Endothelial cell of umbilical vein (primary cell): ENCODE data around the gene B3GNT8. TPM values are rescaled to one million over a fixed set of nuclear protein-coding genes. Genes with fewer than 3 reads are reported as not detected.

Experiments
- BruUV-seq: library from RNA; stranded (reverse); fragments of 400-500 nt; replicated peaks from 2 replicates; lab custom pipeline; 2021; lab: Mats Ljungman, UMichigan
- CTCF ChIA-PET: fragments of 300-600, 350-600 bp; sonication (Branson Sonifier 250); formaldehyde crosslinking; loops from one replicate; lab custom pipeline; 2021; ENCODE audit warnings: antibody characterized with exemption, inconsistent platforms; lab: Charles Lee
- POLR2A ChIA-PET: fragments of 300-600, 350-600 bp; sonication (Branson Sonifier 250); formaldehyde crosslinking; loops from one replicate; lab custom pipeline; 2021; ENCODE audit warnings: antibody characterized with exemption, inconsistent platforms; lab: Charles Lee
- DNase-seq: peaks from one replicate; pipeline ENCODE4 v3.0.0-alpha.2; 2011; ENCODE audit warnings: low read depth, low spot score
- FAIRE-seq: peaks from 2 replicates; lab custom pipeline; 2011; peaks lifted over from hg19 to GRCh38; lab: Jason Lieb, UNC
- H2AFZ ChIP-seq: 2 replicates; pipeline ENCODE4 v1.6.0; 2012; ENCODE audit warnings: low read depth, low read length, control low read depth, inconsistent platforms
- H3K27ac ChIP-seq: 2 replicates; pipeline ENCODE4 v1.5.1; 2011; ENCODE audit warnings: low read depth, mild to moderate bottlenecking, control low read depth, low read length, moderate library complexity; ENCODE audit not compliant: insufficient read depth
- H3K27me3 ChIP-seq, 2 experiments: 2 replicates each; pipeline versions ENCODE4 v1.6.0 to v1.6.1; 2011; ENCODE audit warnings: low read length in 2 of 2, mixed read lengths in 1 of 2; ENCODE audit not compliant: control insufficient read depth in 2 of 2, insufficient read depth in 2 of 2
- H3K36me3 ChIP-seq, 2 experiments: 2 replicates in 1 of 2; 3 replicates in 1 of 2; pipeline ENCODE4 v1.5.1; 2011; ENCODE audit warnings: low read length in 2 of 2, mild to moderate bottlenecking in 1 of 2, moderate library complexity in 1 of 2; ENCODE audit not compliant: control insufficient read depth in 2 of 2, insufficient read depth in 2 of 2; ENCODE audit errors: extremely low read depth in 1 of 2
- H3K4me1 ChIP-seq: 3 replicates; pipeline ENCODE4 v1.5.1; 2011; ENCODE audit warnings: mild to moderate bottlenecking, low read length; ENCODE audit not compliant: control insufficient read depth, insufficient read depth; ENCODE audit errors: extremely low read depth
- H3K4me2 ChIP-seq: 2 replicates; pipeline ENCODE4 v1.6.1; 2011; ENCODE audit warnings: low read length, control low read depth, mixed read lengths; ENCODE audit not compliant: insufficient read depth
- H3K4me3 ChIP-seq, 3 experiments: fragments of 200-600 bp in 1 of 3; sonication (generic), shearing (Covaris generic) in 1 of 3; replicated peaks in 1 of 3; 2 replicates each; pipeline ENCODE4 v1.5.1; 2011 to 2016; ENCODE audit warnings: control low read depth in 3 of 3, low read length in 3 of 3, mild to moderate bottlenecking in 2 of 3, inconsistent platforms in 1 of 3, low read depth in 1 of 3, moderate library complexity in 1 of 3; ENCODE audit not compliant: insufficient read depth in 1 of 3
- H3K79me2 ChIP-seq: 2 replicates; pipeline ENCODE4 v1.6.0; 2012; ENCODE audit warnings: low read length, inconsistent platforms; ENCODE audit not compliant: control insufficient read depth, insufficient read depth
- H3K9ac ChIP-seq: replicated peaks from 2 replicates; pipeline ENCODE3; 2011; ENCODE audit warnings: low read length, control low read depth; ENCODE audit not compliant: insufficient read depth; ENCODE audit errors: extremely low read depth
- H3K9me1 ChIP-seq: replicated peaks from 3 replicates; pipeline ENCODE4 v1.6.0; 2011; ENCODE audit warnings: mild to moderate bottlenecking, low read length; ENCODE audit not compliant: control insufficient read depth, insufficient read depth; ENCODE audit errors: extremely low read depth
- H3K9me3 ChIP-seq: replicated peaks from 2 replicates; pipeline ENCODE4 v1.5.1; 2012; ENCODE audit warnings: low read length, inconsistent platforms; ENCODE audit not compliant: control insufficient read depth, insufficient read depth
- H4K20me1 ChIP-seq: replicated peaks from 2 replicates; pipeline ENCODE3; 2011; ENCODE audit warnings: mild to moderate bottlenecking, low read length; ENCODE audit not compliant: control insufficient read depth, insufficient read depth; ENCODE audit errors: extremely low read depth
- CTCF ChIP-seq, 2 donors: IDR thresholded peaks; 1 replicate in 1 of 2; 2 replicates in 1 of 2; pipeline ENCODE4 v1.5.1; 2011; ENCODE audit warnings: low read length in 2 of 2, mild to moderate bottlenecking in 2 of 2, moderate library complexity in 2 of 2, control low read depth in 1 of 2, inconsistent platforms in 1 of 2, low read depth in 1 of 2; ENCODE audit not compliant: insufficient read depth in 1 of 2; ENCODE audit errors: extremely low read depth in 1 of 2
- EZH2 ChIP-seq: IDR thresholded peaks from 2 replicates; pipeline ENCODE4 v1.6.1; 2012; ENCODE audit warnings: borderline replicate concordance, low read depth, mild to moderate bottlenecking, moderate library complexity, low read length, inconsistent platforms; ENCODE audit not compliant: severe bottlenecking
- FOS ChIP-seq: IDR thresholded peaks from 2 replicates; pipeline ENCODE4 v1.6.1; 2011; ENCODE audit warnings: mild to moderate bottlenecking, low read length, moderate library complexity, borderline replicate concordance; ENCODE audit not compliant: insufficient read depth
- GATA2 ChIP-seq: IDR thresholded peaks from 2 replicates; pipeline ENCODE4 v1.7.0; 2011; ENCODE audit warnings: low read depth, mild to moderate bottlenecking, moderate library complexity, mixed read lengths, low read length; ENCODE audit not compliant: insufficient read length, insufficient read depth
- JUN ChIP-seq: IDR thresholded peaks from 2 replicates; pipeline ENCODE4 v1.6.1; 2011; ENCODE audit warnings: borderline replicate concordance, low read depth; ENCODE audit not compliant: insufficient read length, insufficient read depth
- MAX ChIP-seq: IDR thresholded peaks from 2 replicates; pipeline ENCODE4 v1.6.1; 2011; ENCODE audit not compliant: insufficient read depth, insufficient read length
- MYC ChIP-seq: IDR thresholded peaks from one replicate; pipeline ENCODE4 v1.6.1; 2011; ENCODE audit warnings: mild to moderate bottlenecking, low read depth, low read length
- POLR2A ChIP-seq: IDR thresholded peaks from 2 replicates; pipeline ENCODE4 v1.6.1; 2012; ENCODE audit warnings: low read depth, mild to moderate bottlenecking, control low read depth, low read length
- POLR2AphosphoS5 ChIP-seq: IDR thresholded peaks from 2 replicates; pipeline ENCODE4 v1.6.1; 2012; ENCODE audit warnings: low read depth, mild to moderate bottlenecking, control low read depth, low read length, moderate library complexity; ENCODE audit not compliant: insufficient read depth
- dilution Hi-C: fragments of 300-500 bp; cut with MboI; formaldehyde crosslinking; loops from one replicate; pipeline ENCODE4 v1.15.0; 2019; ENCODE audit warnings: low sequenced_read_pairs; ENCODE audit not compliant: extremely low pct_ligation_motif_present
- intact Hi-C: fragments of 100-400 bp; cut with micrococcal nuclease; formaldehyde crosslinking; loops from one replicate; pipeline ENCODE4 v1.10.0; 2022
- polyA plus RNA-seq, 4 experiments: library from polyadenylated mRNA; depleted of rRNA in 3 of 4; stranded (reverse) in 3 of 4; unstranded in 1 of 4; fragments of >200 nt; gene quantifications; 2 replicates each; pipeline versions ENCODE4 v1.2.1 to v1.2.3, GENCODE V29; 2011 to 2012; ENCODE audit warnings: missing spikeins in 1 of 4
- total RNA-seq: library from RNA; stranded (reverse); gene quantifications from 2 replicates; pipeline ENCODE4 v1.2.3, GENCODE V29; 2021

B3GNT8 gene
- total and polyA plus RNA-seq, 2 donors (not counting 3 experiments of a cell fraction or from before 2014, with no cell fraction given), result 3.6 to 7.6 TPM

- H3K27me3 ChIP-seq, result no peaks in the 10 kb centered on the region
- no peak overlapping the region for H3K9ac ChIP-seq
- H3K79me2 ChIP-seq, result no peaks in the 10 kb centered on the region
- CTCF ChIA-PET, result no interaction called here
- H2AFZ ChIP-seq, result no peak overlapping the region
- no peaks in the 10 kb centered on the region for H3K9me3 ChIP-seq
- intact Hi-C loops, result no loop called here
- H3K4me1 ChIP-seq, result no peaks in the 10 kb centered on the region
- no peaks in the 10 kb centered on the region for H4K20me1 ChIP-seq
- H3K36me3 ChIP-seq, result peaks cover 0 to 43% of the 10 kb centered on the region in 2 experiments
- H3K4me3 ChIP-seq, result no peak overlapping the region
- no TSS peak for BruUV-seq
- H3K9me1 ChIP-seq, result no peaks in the 10 kb centered on the region
- no peak overlapping the region for H3K4me2 ChIP-seq
- H3K27ac ChIP-seq, result no peak overlapping the region
- POLR2A ChIA-PET, result interaction anchor here (0.7 kb wide), 1 partner anchor 14 kb away, joined by 3 read pairs; no protein-coding TSS in a partner anchor
- FAIRE-seq, result no peak
- DNase-seq, result no peak
- dilution Hi-C loops, result no loop called here
- TF ChIP-seq GATA2 (no peak), POLR2AphosphoS5 (no peak), FOS (no peak), MAX (no peak), EZH2 (no peak), JUN (no peak), MYC (no peak), CTCF (IDR thresholded peaks at IDR 0.05; ENCODE audit: extremely low read depth in 1 of 2, insufficient read depth in 1 of 2, low read depth in 1 of 2, low read length in 2 of 2) (no peak), POLR2A (no peak)
Observed at GRCh38 chr19:41420101-41420880, 6.9 kb downstream of the B3GNT8 start.
